Mucosa of stomach (tissue), 1 donor: ENCODE results near the gene RPN1.

Experiments used
- H3K27me3 ChIP-seq: one replicate; pipeline ENCODE4 v1.7.0; 2013; ENCODE audit warnings: mild to moderate bottlenecking, low read length; ENCODE audit not compliant: control insufficient read depth, insufficient read depth
- H3K36me3 ChIP-seq: one replicate; pipeline ENCODE4 v1.7.0; 2013; ENCODE audit warnings: low read length; ENCODE audit not compliant: control insufficient read depth, insufficient read depth
- H3K4me1 ChIP-seq: one replicate; pipeline ENCODE4 v1.7.0; 2013; ENCODE audit warnings: mild to moderate bottlenecking, low read length; ENCODE audit not compliant: control insufficient read depth, insufficient read depth
- H3K4me3 ChIP-seq: one replicate; pipeline ENCODE4 v1.7.0; 2013; ENCODE audit warnings: low read length
- H3K9ac ChIP-seq: one replicate; pipeline ENCODE4 v1.7.0; 2013; ENCODE audit warnings: mild to moderate bottlenecking, low read length, moderate library complexity
- H3K9me3 ChIP-seq: one replicate; pipeline ENCODE4 v1.7.0; 2013; ENCODE audit warnings: mild to moderate bottlenecking, low read length, moderate library complexity; ENCODE audit not compliant: control insufficient read depth
- donor health status: Pancreatic carcinoma.

The RPN1 gene

DNA sequence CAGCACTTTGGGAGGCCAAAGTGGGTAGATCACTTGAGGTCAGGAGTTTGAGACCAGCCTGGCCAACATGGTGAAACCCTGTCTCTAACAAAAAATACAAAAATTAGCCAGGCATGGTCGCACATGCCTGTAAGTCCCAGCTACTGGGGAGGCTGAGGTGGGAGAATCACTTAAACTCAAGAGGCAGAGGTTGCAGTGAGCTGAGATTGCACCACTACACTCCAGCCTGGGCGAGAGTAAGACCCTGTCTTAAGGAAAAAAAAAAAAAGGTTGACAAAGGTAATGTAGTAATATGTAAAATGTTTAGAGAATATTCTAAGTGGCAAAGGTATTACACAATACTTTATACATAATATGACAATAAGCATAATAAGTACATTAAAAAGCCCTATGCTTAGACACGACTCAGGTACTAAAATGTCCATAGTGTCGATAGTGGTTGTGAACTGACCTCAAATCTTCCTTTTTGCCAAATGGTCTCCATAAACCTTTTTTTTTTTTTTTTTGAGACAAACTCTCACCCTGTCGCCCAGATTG, 16.5 kb downstream of the RPN1 start:
- Histone ChIP-seq H3K9ac (no peak overlapping the region), H3K9me3 (no peaks in the 10 kb centered on the region), H3K36me3 (peaks cover 10% of the 10 kb centered on the region), H3K4me3 (no peak overlapping the region), H3K4me1 (no peaks in the 10 kb centered on the region), H3K27me3 (no peaks in the 10 kb centered on the region)

DNA sequence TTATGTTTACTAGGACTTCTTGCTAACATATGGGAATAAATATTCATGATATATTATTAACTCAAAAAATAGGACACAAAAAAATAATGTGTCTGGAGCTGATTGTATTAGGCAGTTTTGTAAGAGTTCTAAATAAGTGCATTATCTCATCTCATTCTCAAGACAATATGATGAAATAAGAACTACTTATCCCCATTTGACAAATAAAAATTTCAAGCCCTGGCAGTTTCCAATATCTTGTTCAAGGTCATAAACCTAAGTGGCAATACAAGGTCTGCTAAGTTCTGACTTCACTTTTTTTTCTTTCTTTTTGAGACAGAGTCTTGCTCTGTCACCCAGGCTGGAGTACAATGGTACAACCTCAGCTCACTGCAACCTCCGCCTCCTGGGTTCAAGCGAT, 18.3 kb downstream of the RPN1 start:
- Histone ChIP-seq H3K27me3 (no peaks in the 10 kb centered on the region), H3K9me3 (no peaks in the 10 kb centered on the region), H3K9ac (no peak overlapping the region), H3K4me3 (no peak overlapping the region), H3K36me3 (peaks cover 10% of the 10 kb centered on the region), H3K4me1 (no peaks in the 10 kb centered on the region)

DNA sequence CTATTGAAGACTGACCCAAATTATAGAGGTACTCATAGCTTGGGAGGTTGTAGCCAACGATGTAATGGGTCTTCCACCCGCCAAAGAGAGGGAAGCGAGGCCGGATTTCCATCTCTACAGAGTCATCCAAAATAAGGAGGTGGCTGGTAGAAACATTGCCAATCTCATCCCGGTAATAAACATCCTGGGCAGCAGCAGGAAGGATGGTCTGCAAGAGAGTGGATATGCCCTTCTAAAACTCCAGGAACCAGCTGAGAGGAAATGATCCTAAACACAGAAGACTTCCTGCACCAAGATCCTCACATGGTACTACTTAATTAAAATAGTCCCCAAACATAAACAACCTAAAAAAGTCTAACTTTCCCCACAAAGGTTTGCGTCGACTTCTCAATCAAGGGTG, 20.7 kb downstream of the RPN1 start:
- no peak overlapping the region for H3K4me3 ChIP-seq
- no peaks in the 10 kb centered on the region for H3K27me3 ChIP-seq
- H3K36me3 ChIP-seq, result peaks cover 17% of the 10 kb centered on the region
- no peaks in the 10 kb centered on the region for H3K9me3 ChIP-seq
- H3K9ac ChIP-seq, result no peak overlapping the region
- H3K4me1 ChIP-seq, result no peaks in the 10 kb centered on the region

DNA sequence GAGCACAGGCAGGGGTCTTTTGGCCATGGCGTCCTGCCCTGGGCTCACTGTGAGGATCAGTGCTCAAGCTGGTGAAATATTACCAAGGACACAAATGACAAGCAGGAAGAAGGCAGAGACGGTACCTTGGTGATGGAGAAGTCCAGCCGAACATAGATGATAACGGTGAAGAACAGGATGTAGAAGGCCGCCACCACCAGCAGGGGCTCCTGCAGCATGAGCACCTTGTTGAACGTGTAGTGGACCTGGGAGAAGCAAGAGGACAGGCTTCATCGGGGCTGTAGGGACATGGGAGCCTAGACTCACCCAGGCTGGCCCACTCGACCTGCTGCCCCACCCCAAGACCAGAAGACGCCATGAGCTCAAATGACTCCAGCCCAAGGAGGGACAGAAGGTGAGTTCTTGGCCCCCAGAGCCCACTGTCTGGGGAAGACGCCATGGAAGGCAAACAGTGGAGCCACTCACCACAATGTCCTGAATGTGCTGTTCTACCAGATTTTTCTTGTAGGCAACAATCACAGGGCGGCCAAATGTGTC, 25.1 kb downstream of the RPN1 start:
- H3K9ac ChIP-seq, result no peak overlapping the region
- no peaks in the 10 kb centered on the region for H3K4me1 ChIP-seq
- no peaks in the 10 kb centered on the region for H3K27me3 ChIP-seq
- H3K9me3 ChIP-seq, result no peaks in the 10 kb centered on the region
- peaks cover 22% of the 10 kb centered on the region for H3K36me3 ChIP-seq
- no peak overlapping the region for H3K4me3 ChIP-seq

DNA sequence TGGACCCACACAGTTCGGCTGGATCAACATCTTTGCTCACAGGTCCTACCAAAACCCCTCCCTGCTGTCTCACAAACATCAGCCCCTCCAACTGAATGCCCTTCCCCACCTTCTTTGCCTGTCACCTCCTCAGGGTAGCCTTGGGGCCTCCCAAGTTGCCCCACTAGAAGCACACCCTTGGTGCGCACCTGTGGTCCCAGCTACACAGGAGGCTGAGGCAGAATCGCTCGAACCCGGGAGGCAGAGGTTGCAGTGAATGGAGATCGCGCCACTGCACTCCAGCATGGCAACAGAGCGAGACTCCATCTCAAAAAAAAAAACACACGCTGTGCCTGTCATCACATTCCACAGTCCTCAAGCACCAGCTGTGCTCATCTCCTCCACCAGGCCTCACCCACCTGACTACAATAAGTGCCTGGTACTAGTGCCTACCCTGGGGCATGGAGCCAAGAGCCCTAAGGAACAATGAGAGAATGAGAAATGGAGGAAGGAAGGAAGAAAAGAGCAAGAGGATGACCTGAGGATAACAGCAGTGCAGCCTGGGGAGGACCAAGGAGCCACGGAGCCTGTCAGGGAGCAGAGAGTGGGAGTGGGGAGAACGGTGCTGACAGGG, 26.0 kb downstream of the RPN1 start:
- H3K9ac ChIP-seq, result no peak overlapping the region
- H3K4me1 ChIP-seq, result no peaks in the 10 kb centered on the region
- peaks cover 17% of the 10 kb centered on the region for H3K36me3 ChIP-seq
- H3K27me3 ChIP-seq, result no peaks in the 10 kb centered on the region
- no peaks in the 10 kb centered on the region for H3K9me3 ChIP-seq
- no peak overlapping the region for H3K4me3 ChIP-seq

DNA sequence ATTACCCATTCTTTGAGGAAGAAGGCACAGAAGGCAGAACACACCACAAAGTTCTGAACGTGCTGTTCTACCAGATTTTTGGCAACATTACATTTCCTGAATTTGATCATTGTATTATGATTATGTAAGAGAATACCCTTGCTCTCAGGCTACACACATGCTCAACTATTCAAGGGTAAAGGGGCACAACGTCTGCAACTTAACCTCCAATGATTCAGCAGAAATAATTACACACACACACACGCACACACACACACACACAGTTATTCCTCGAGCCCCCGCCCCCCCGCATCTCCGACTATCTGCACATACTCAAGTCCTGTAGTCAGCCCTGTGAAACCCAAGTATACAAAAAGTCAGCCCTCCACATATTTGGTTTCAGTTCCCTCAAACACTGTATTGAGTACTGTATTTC, 26.8 kb downstream of the RPN1 start:
- Histone ChIP-seq H3K9ac (no peak overlapping the region), H3K9me3 (no peaks in the 10 kb centered on the region), H3K4me1 (peaks cover 4% of the 10 kb centered on the region), H3K36me3 (peaks cover 17% of the 10 kb centered on the region), H3K4me3 (no peak overlapping the region), H3K27me3 (no peaks in the 10 kb centered on the region)

DNA sequence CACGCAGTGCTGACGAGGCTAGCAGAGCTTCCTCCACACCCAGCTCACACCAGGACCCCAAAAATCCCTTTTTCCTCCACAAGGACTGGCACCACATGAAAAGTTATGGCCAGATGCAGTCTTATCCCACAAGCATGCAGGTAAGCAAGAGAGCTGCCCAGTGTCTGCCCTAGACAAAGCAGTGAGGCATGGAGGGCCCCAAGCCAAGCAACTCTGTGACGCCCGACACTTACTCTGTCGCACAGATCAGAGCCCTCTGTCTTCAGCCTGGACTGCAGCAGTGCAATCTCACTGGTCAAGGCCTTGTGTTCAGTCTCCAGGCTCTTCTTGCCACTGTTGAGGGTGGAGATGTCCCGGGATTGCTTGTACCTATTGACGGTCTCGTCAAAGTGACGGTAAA, 28.7 kb downstream of the RPN1 start:
- Histone ChIP-seq H3K27me3 (no peaks in the 10 kb centered on the region), H3K4me3 (no peak overlapping the region), H3K4me1 (peaks cover 11% of the 10 kb centered on the region), H3K36me3 (peaks cover 17% of the 10 kb centered on the region), H3K9ac (no peak overlapping the region), H3K9me3 (no peaks in the 10 kb centered on the region)

DNA sequence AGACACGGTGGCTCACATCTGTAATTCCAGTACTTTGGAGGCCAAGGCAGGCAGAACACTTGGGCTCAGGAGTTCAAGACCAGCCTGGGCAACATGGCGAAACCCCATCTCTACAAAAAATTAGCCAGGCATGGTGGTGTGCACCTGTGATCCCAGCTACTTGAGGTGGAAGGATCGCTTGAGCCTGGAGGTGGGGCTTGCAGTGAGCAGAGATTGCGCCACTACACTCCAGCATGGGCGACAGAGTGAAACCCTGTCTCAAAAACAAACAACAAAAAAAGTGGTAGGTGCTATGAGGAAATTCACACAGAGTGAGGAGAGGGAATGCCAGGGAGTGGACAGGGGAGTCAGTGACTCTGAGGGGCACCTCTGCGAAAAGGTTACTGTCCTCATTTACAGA, 29.4 kb downstream of the RPN1 start:
- H3K4me3 ChIP-seq, result no peak overlapping the region
- H3K4me1 ChIP-seq, result peaks cover 11% of the 10 kb centered on the region
- no peaks in the 10 kb centered on the region for H3K9me3 ChIP-seq
- H3K27me3 ChIP-seq, result no peaks in the 10 kb centered on the region
- H3K36me3 ChIP-seq, result peaks cover 17% of the 10 kb centered on the region
- no peak overlapping the region for H3K9ac ChIP-seq

DNA sequence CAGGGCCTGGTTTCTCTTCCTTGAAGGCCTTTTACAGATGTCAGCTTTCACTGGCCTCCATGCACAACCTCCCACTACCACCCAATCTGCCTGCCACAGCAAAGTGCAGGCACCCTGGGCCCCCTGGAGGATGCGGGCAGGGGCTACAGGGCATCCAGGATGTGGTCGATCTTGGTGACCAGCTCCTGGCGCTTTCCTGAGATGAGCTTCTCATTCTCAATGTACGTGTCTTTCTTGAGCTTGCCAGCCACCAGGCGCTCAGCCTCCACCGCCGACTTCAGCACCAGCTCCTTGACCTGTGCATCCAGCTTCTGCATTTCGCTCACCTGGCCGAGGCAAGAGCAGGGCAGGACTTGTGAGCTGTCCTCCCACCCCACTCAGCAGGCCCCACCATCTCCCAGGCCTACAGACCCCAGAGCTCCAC, 30.3 kb downstream of the RPN1 start:
- Histone ChIP-seq H3K9ac (no peak overlapping the region), H3K4me3 (no peak overlapping the region), H3K27me3 (no peaks in the 10 kb centered on the region), H3K36me3 (peaks cover 9% of the 10 kb centered on the region), H3K9me3 (no peaks in the 10 kb centered on the region), H3K4me1 (peaks cover 11% of the 10 kb centered on the region)

DNA sequence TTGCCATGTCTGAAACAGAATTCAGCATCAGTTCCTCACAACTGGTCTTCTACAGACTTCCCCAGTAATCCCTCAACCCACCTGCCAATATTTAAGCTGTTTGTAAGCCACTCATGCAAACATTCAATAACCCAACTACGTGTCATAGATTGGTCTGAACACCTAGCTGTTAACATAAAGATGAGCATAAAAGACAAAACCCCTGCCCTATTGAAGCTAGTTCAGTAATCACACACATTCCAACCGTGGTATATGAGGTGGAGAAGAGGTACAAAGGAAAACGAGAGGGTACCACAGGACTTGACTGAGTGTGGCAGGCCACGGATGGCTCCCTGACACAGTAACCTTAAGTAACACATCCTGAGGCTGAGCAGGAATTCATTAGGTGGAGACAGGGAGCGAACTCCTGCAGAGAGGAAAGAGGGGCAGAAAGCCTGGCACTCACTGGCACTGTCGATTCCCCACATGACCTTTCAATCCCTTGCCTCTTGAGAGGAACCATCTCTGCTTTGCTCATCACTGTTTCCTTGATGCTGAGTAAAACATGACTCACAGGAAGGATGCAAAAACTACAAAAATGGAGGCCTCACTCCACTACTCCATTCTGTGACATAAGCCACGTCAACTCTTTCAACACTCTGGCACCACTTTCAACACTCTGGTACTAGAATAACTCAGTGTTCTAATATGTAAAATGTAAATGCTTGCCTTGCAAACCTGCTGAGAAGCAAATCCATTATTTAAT, 31.3 kb downstream of the RPN1 start:
- no peaks in the 10 kb centered on the region for H3K27me3 ChIP-seq
- no peak overlapping the region for H3K9ac ChIP-seq
- H3K4me3 ChIP-seq, result no peak overlapping the region
- no peaks in the 10 kb centered on the region for H3K9me3 ChIP-seq
- peaks cover 11% of the 10 kb centered on the region for H3K4me1 ChIP-seq
- H3K36me3 ChIP-seq, result no peaks in the 10 kb centered on the region

DNA sequence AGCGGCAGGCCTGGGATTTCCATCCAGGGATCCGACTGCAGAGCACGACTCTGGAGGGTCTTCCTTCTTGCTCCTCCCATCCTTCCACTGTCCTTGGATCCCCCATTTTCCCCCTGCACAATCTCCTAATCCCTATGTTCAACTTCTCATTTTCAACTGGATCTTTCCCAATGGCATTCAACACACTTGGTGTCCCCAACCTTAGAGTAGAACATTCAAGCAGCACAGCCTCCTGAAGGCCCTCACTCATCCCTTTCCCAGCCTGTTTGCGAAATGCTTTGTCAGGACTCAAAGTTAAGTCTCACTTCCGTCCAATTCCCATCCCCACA, 32.3 kb downstream of the RPN1 start:
- H3K36me3 ChIP-seq, result no peaks in the 10 kb centered on the region
- no peaks in the 10 kb centered on the region for H3K9me3 ChIP-seq
- H3K27me3 ChIP-seq, result no peaks in the 10 kb centered on the region
- peaks cover 11% of the 10 kb centered on the region for H3K4me1 ChIP-seq
- peak overlapping the region; percentile 77 for H3K9ac ChIP-seq
- peak overlapping the region; percentile 29 for H3K4me3 ChIP-seq

DNA sequence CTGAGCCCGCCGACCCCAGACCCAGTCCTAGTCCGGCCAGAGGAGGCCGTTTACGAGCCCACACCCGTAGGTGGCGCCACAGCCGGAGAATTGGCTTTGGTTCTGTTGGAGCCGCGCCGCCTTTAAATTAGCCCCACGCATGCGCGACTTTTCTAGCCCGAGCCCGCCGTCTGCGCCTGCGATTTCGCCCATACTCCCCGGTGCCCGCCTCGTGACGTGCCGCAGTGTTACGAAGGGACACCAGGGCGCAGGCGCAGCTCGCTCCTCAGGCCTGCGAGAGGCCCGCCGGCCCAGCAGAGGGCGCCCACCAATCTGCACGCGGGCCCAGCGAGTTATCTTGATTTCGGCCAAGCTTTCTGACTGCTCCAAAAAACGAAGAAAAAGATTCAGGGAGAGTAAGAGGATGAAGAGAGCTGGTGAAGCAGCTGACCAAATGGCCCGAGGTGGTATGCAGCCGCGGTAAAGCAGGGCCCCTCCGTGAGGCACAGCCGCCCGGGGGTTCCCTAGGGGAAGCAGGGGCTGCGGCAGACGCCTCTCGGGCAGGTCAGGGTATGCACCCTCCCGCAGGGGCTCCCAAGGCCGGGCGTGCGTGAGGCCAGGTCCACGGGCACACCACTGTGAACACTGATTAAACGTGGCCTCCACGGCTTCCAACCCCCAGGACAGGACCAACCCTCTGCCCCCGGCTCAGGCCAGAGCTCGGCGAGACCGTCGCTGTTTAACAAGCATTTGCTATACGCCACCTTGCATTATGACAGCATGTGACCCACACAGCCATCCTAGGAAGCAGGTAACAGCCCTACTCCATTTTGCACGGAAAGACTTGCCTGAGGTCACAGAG, 32.8 kb downstream of the RPN1 start:
- H3K4me1 ChIP-seq, result peaks cover 11% of the 10 kb centered on the region
- no peaks in the 10 kb centered on the region for H3K36me3 ChIP-seq
- no peaks in the 10 kb centered on the region for H3K9me3 ChIP-seq
- H3K4me3 ChIP-seq, result peak overlapping the region; percentile 34
- H3K27me3 ChIP-seq, result no peaks in the 10 kb centered on the region
- peak overlapping the region; percentile 77 for H3K9ac ChIP-seq
